Activated CD8-positive, alpha-beta memory T cell treated with anti-CD3 and anti-CD28 coated beads for 36 hours (primary cell): ENCODE data around the gene EGFL7. TPM values are rescaled to one million over a fixed set of nuclear protein-coding genes. Genes with fewer than 3 reads are reported as not detected.

ENCODE experiments used
- CTCF ChIA-PET: fragments of 350-600 bp; sonication (Branson Sonifier 250); formaldehyde crosslinking; loops from one replicate; lab custom pipeline; 2021; ENCODE audit warnings: antibody characterized with exemption; lab: Charles Lee
- POLR2A ChIA-PET: fragments of 350-600 bp; sonication (Branson Sonifier 250); formaldehyde crosslinking; loops from one replicate; lab custom pipeline; 2021; ENCODE audit warnings: antibody characterized with exemption; lab: Charles Lee
- total RNA-seq, 2 experiments: library from RNA; stranded (reverse); gene quantifications; one replicate each; pipeline ENCODE4 v1.2.3, GENCODE V29; 2021

EGFL7 gene
- total RNA-seq, 2 experiments from 2014 or later, result 0.69 to 0.70 TPM

- POLR2A ChIA-PET, result no interaction called here
- CTCF ChIA-PET, result interaction anchor here (0.5 to 1.0 kb wide), 2 partner anchors 41 to 79 kb away, joined by 3 read pairs; no protein-coding TSS in a partner anchor
Measured at GRCh38 chr9:136712690-136713544, 50.2 kb downstream of the EGFL7 start.

GRCh38 chr9:136713550-136713949 is 50.8 kb downstream of the EGFL7 start:
- CTCF ChIA-PET, result interaction anchor here (1.0 kb wide), 1 partner anchor 80 kb away, joined by 3 read pairs; no protein-coding TSS in a partner anchor
- POLR2A ChIA-PET, result interaction anchor here (1.3 kb wide), 1 partner anchor 15 kb away, joined by 3 read pairs; no protein-coding TSS in a partner anchor

GRCh38 chr9:136714096-136714892 is 51.6 kb downstream of the EGFL7 start:
- POLR2A ChIA-PET, result interaction anchor here (1.3 kb wide), 1 partner anchor 14 kb away, joined by 3 read pairs; no protein-coding TSS in a partner anchor
- CTCF ChIA-PET, result interaction anchor here (1.0 kb wide), 1 partner anchor 81 kb away, joined by 3 read pairs; no protein-coding TSS in a partner anchor

GRCh38 chr9:136714893-136715274 is 52.2 kb downstream of the EGFL7 start:
- ChIA-PET CTCF (interaction anchor here (1.3 kb wide), 1 partner anchor 11 kb away, joined by 3 read pairs; no protein-coding TSS in a partner anchor), POLR2A (interaction anchor here (1.3 kb wide), 1 partner anchor 14 kb away, joined by 3 read pairs; no protein-coding TSS in a partner anchor)

- CTCF ChIA-PET, result interaction anchor here (0.7 to 1.3 kb wide), 2 partner anchors 27 to 40 kb away, joined by 3 read pairs; no protein-coding TSS in a partner anchor
- POLR2A ChIA-PET, result interaction anchor here (0.5 kb wide), 1 partner anchor 10 kb away, joined by 3 read pairs; no protein-coding TSS in a partner anchor
Measured at GRCh38 chr9:136717399-136717798, 54.7 kb downstream of the EGFL7 start.

GRCh38 chr9:136718345-136719194 is 55.9 kb downstream of the EGFL7 start:
- ChIA-PET CTCF (interaction anchor here (1.3 kb wide), 1 partner anchor 39 kb away, joined by 3 read pairs; no protein-coding TSS in a partner anchor), POLR2A (no interaction called here)

- ChIA-PET CTCF (no interaction called here), POLR2A (interaction anchor here (0.5 kb wide), 1 partner anchor 340 kb away, joined by 6 read pairs; no protein-coding TSS in a partner anchor)
Measured at GRCh38 chr9:136719195-136719880, 56.6 kb downstream of the EGFL7 start.

GRCh38 chr9:136720251-136720897 is 57.7 kb downstream of the EGFL7 start:
- ChIA-PET POLR2A (interaction anchor here (0.6 kb wide), 1 partner anchor 20 kb away, joined by 4 read pairs; no protein-coding TSS in a partner anchor), CTCF (interaction anchor here (1.0 kb wide), 1 partner anchor 15 kb away, joined by 3 read pairs; no protein-coding TSS in a partner anchor)

GRCh38 chr9:136720898-136721338 is 58.2 kb downstream of the EGFL7 start:
- CTCF ChIA-PET, result interaction anchor here (1.0 kb wide), 2 partner anchors 9 to 15 kb away, joined by 3 read pairs; no protein-coding TSS in a partner anchor
- POLR2A ChIA-PET, result interaction anchor here (0.6 kb wide), 1 partner anchor 20 kb away, joined by 4 read pairs; no protein-coding TSS in a partner anchor

- ChIA-PET POLR2A (interaction anchor here (0.6 to 0.9 kb wide), 2 partner anchors 21 to 50 kb away, joined by 3 to 4 read pairs; no protein-coding TSS in a partner anchor), CTCF (interaction anchor here (1.0 kb wide), 2 partner anchors 10 to 236 kb away, joined by 3 read pairs; no protein-coding TSS in a partner anchor)
Measured at GRCh38 chr9:136721339-136722092, 58.8 kb downstream of the EGFL7 start.

Other genes with a start within 250 kb of the EGFL7 start
- gene INPP5E, start 223.1 kb upstream of the EGFL7 start, total RNA-seq, result 10 to 100 TPM; 15.9 to 16.5 TPM
- 10 to 100 TPM; 78.7 to 80.9 TPM for gene SEC16A, start 179.9 kb upstream of the EGFL7 start, total RNA-seq
- gene NOTCH1, start 116.9 kb upstream of the EGFL7 start, total RNA-seq, result 10 to 100 TPM; 69.5 to 71.4 TPM
- gene AGPAT2, start 24.5 kb downstream of the EGFL7 start, total RNA-seq, result 10 to 100 TPM; 16.2 to 18.5 TPM
- not detected for gene DIPK1B, start 49.7 kb downstream of the EGFL7 start, total RNA-seq
- gene LCN10, start 80.0 kb downstream of the EGFL7 start, total RNA-seq, result 1 to 10 TPM; 1.1 to 1.6 TPM
- gene LCN6, start 85.6 kb downstream of the EGFL7 start, total RNA-seq, result not detected
- gene LCN8, start 95.3 kb downstream of the EGFL7 start, total RNA-seq, result not detected
- not detected for gene LCN15, start 101.6 kb downstream of the EGFL7 start, total RNA-seq
- gene TMEM141, start 128.4 kb downstream of the EGFL7 start, total RNA-seq, result 10 to 100 TPM; 48.4 to 53.3 TPM
- under 1 TPM in 1 of 2 experiments, not detected in 1; 0.46 TPM for gene CCDC183, start 133.4 kb downstream of the EGFL7 start, total RNA-seq
- 100 to 1,000 TPM; 101 to 106 TPM for gene RABL6, start 145.0 kb downstream of the EGFL7 start, total RNA-seq
- 1 to 10 TPM; 3.8 to 3.9 TPM for gene AJM1, start 179.6 kb downstream of the EGFL7 start, total RNA-seq
- 100 to 1,000 TPM; 104 to 105 TPM for gene PHPT1, start 186.5 kb downstream of the EGFL7 start, total RNA-seq
- 10 to 100 TPM; 14.1 to 15.3 TPM for gene MAMDC4, start 189.4 kb downstream of the EGFL7 start, total RNA-seq
- gene EDF1, start 203.4 kb downstream of the EGFL7 start, total RNA-seq, result 100 to 1,000 TPM; 320 to 322 TPM
- 10 to 100 TPM; 48.1 to 55.0 TPM for gene TRAF2, start 223.6 kb downstream of the EGFL7 start, total RNA-seq